Measurements from ENCODE around the gene NKX6-2. TPM values are rescaled to one million over a fixed set of nuclear protein-coding genes. Genes with fewer than 3 reads are reported as not detected.

The NKX6-2 gene
- total RNA-seq, 1 donor from 2014 or later = not detected

GRCh38 chr10:132805599-132805998 is 19.7 kb upstream of the NKX6-2 start:
- Mint-ChIP-seq H3K4me1 (ENCODE audit: low read depth, unreplicated experiment) (no peaks in the 10 kb centered on the region), H3K27me3 (ENCODE audit: low read depth, unreplicated experiment) (peaks cover 14% of the 10 kb centered on the region), H3K27ac (ENCODE audit: unreplicated experiment) (no peak overlapping the region), H3K9me3 (ENCODE audit: unreplicated experiment) (peaks cover 4% of the 10 kb centered on the region), H3K36me3 (ENCODE audit: low read depth, unreplicated experiment) (no peaks in the 10 kb centered on the region), H3K4me3 (ENCODE audit: unreplicated experiment) (no peak overlapping the region)
- Histone ChIP-seq H2AFZ (ENCODE audit: low read depth, low read length) (no peak overlapping the region), H3K4me1 (ENCODE audit: insufficient read depth, low read length) (no peaks in the 10 kb centered on the region), H3K27me3 (ENCODE audit: insufficient read depth, low read length) (no peaks in the 10 kb centered on the region), H3K9ac (ENCODE audit: low read length) (no peak overlapping the region), H3K79me2 (ENCODE audit: insufficient read depth, low read length) (no peaks in the 10 kb centered on the region), H3K9me3 (ENCODE audit: insufficient read depth, low read depth, low read length) (no peaks in the 10 kb centered on the region), H4K20me1 (ENCODE audit: insufficient read depth, low read length) (no peaks in the 10 kb centered on the region), H3K4me3 (ENCODE audit: insufficient read depth, low read depth, low read length) (no peak overlapping the region), H3K27ac (ENCODE audit: low read depth, low read length) (no peak overlapping the region), H3K4me2 (ENCODE audit: low read length) (no peak overlapping the region), H3K36me3 (ENCODE audit: insufficient read depth, low read length) (no peaks in the 10 kb centered on the region)
- TF ChIP-seq EZH2 (IDR thresholded peaks at IDR 0.05; ENCODE audit: insufficient read depth, low read length) (no peak), CTCF (IDR thresholded peaks at IDR 0.05; ENCODE audit: insufficient read depth, low read depth, low read length) (no peak)
- no peak for DNase-seq (ENCODE audit: low read depth)
- no peak for FAIRE-seq

GRCh38 chr10:132804785-132805426 is 19.0 kb upstream of the NKX6-2 start:
- no peaks in the 10 kb centered on the region for H3K27me3 ChIP-seq (ENCODE audit: insufficient read depth, low read length)
- H4K20me1 ChIP-seq (ENCODE audit: insufficient read depth, low read length) = no peaks in the 10 kb centered on the region
- no peak for TF ChIP-seq CTCF (IDR thresholded peaks at IDR 0.05; ENCODE audit: insufficient read depth, low read depth, low read length)
- TF ChIP-seq EZH2 (IDR thresholded peaks at IDR 0.05; ENCODE audit: insufficient read depth, low read length) = no peak
- H3K27ac ChIP-seq (ENCODE audit: low read depth, low read length) = no peak overlapping the region
- no peak overlapping the region for H3K9ac ChIP-seq (ENCODE audit: low read length)
- no peak overlapping the region for H3K4me2 ChIP-seq (ENCODE audit: low read length)
- no peak for FAIRE-seq
- Mint-ChIP-seq H3K4me1 (ENCODE audit: low read depth, unreplicated experiment) (no peaks in the 10 kb centered on the region), H3K27ac (ENCODE audit: unreplicated experiment) (no peak overlapping the region), H3K9me3 (ENCODE audit: unreplicated experiment) (peaks cover 4% of the 10 kb centered on the region), H3K4me3 (ENCODE audit: unreplicated experiment) (no peak overlapping the region), H3K36me3 (ENCODE audit: low read depth, unreplicated experiment) (no peaks in the 10 kb centered on the region), H3K27me3 (ENCODE audit: low read depth, unreplicated experiment) (peaks cover 15% of the 10 kb centered on the region)
- no peak overlapping the region for H2AFZ ChIP-seq (ENCODE audit: low read depth, low read length)
- no peaks in the 10 kb centered on the region for H3K36me3 ChIP-seq (ENCODE audit: insufficient read depth, low read length)
- no peak overlapping the region for H3K4me3 ChIP-seq (ENCODE audit: insufficient read depth, low read depth, low read length)
- DNase-seq (ENCODE audit: low read depth) = no peak
- H3K79me2 ChIP-seq (ENCODE audit: insufficient read depth, low read length) = no peaks in the 10 kb centered on the region
- no peaks in the 10 kb centered on the region for H3K9me3 ChIP-seq (ENCODE audit: insufficient read depth, low read depth, low read length)
- no peaks in the 10 kb centered on the region for H3K4me1 ChIP-seq (ENCODE audit: insufficient read depth, low read length)

- H3K36me3 Mint-ChIP-seq (ENCODE audit: low read depth, unreplicated experiment) = no peaks in the 10 kb centered on the region
- H3K4me3 ChIP-seq (ENCODE audit: insufficient read depth, low read depth, low read length) = no peak overlapping the region
- peaks cover 11% of the 10 kb centered on the region for H3K27me3 Mint-ChIP-seq (ENCODE audit: low read depth, unreplicated experiment)
- H3K27ac Mint-ChIP-seq (ENCODE audit: unreplicated experiment) = no peak overlapping the region
- no peak for TF ChIP-seq EZH2 (IDR thresholded peaks at IDR 0.05; ENCODE audit: insufficient read depth, low read length)
- no peak for TF ChIP-seq CTCF (IDR thresholded peaks at IDR 0.05; ENCODE audit: insufficient read depth, low read depth, low read length)
- no peak overlapping the region for H3K4me3 Mint-ChIP-seq (ENCODE audit: unreplicated experiment)
- H3K9me3 Mint-ChIP-seq (ENCODE audit: unreplicated experiment) = peaks cover 4% of the 10 kb centered on the region
- no peaks in the 10 kb centered on the region for H3K36me3 ChIP-seq (ENCODE audit: insufficient read depth, low read length)
- H3K79me2 ChIP-seq (ENCODE audit: insufficient read depth, low read length) = no peaks in the 10 kb centered on the region
- FAIRE-seq = no peak
- no peaks in the 10 kb centered on the region for H3K4me1 ChIP-seq (ENCODE audit: insufficient read depth, low read length)
- no peaks in the 10 kb centered on the region for H4K20me1 ChIP-seq (ENCODE audit: insufficient read depth, low read length)
- no peaks in the 10 kb centered on the region for H3K27me3 ChIP-seq (ENCODE audit: insufficient read depth, low read length)
- no peak overlapping the region for H3K27ac ChIP-seq (ENCODE audit: low read depth, low read length)
- no peak overlapping the region for H3K4me2 ChIP-seq (ENCODE audit: low read length)
- no peak for DNase-seq (ENCODE audit: low read depth)
- no peaks in the 10 kb centered on the region for H3K9me3 ChIP-seq (ENCODE audit: insufficient read depth, low read depth, low read length)
- H3K4me1 Mint-ChIP-seq (ENCODE audit: low read depth, unreplicated experiment) = no peaks in the 10 kb centered on the region
- H3K9ac ChIP-seq (ENCODE audit: low read length) = no peak overlapping the region
- no peak overlapping the region for H2AFZ ChIP-seq (ENCODE audit: low read depth, low read length)
These were observed 18.3 kb upstream of the NKX6-2 start for GRCh38 chr10:132804287-132804686.
